ENCODE data around the gene RASSF3. TPM values are rescaled to one million over a fixed set of nuclear protein-coding genes. Genes with fewer than 3 reads are reported as not detected.

Gene RASSF3
- total RNA-seq, 1 donor from 2014 or later = 29.5 TPM

DNA sequence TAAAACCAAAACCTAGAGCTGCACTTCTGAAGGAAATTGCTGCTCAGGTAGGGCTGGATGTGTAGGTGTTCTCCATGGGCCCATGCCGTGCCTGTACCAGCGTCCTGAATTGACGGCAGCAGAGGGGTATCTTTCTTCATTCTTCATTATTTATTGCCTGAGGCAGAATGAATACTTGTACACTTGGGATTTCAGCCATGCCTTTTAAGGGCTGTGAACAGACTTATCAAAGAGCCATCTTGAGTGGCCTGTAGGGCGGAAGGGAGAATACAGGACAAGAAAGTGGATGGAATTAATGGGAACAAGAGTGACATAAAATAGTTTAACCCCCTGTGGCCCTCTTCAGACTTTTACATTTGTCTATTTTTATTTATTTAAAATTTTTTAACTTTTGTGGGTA, 61.4 kb downstream of the RASSF3 start:
- TF ChIP-seq POLR2AphosphoS5 (IDR thresholded peaks at IDR 0.05; ENCODE audit: insufficient read depth in 1 of 2, low read depth in 1 of 2) = no peak
- no peak for TF ChIP-seq CTCF (IDR thresholded peaks at IDR 0.05)
- Histone ChIP-seq H3K9me3 (no peaks in the 10 kb centered on the region), H3K36me3 (no peaks in the 10 kb centered on the region), H3K27ac (no peak overlapping the region), H3K4me3 (no peak overlapping the region), H3K4me1 (peaks cover 78% of the 10 kb centered on the region), H3K27me3 (no peaks in the 10 kb centered on the region)
- intact Hi-C loops (cut with DNase I) = no loop called here
- no peak for DNase-seq (ENCODE audit: extremely low spot score in 2 of 2)

DNA sequence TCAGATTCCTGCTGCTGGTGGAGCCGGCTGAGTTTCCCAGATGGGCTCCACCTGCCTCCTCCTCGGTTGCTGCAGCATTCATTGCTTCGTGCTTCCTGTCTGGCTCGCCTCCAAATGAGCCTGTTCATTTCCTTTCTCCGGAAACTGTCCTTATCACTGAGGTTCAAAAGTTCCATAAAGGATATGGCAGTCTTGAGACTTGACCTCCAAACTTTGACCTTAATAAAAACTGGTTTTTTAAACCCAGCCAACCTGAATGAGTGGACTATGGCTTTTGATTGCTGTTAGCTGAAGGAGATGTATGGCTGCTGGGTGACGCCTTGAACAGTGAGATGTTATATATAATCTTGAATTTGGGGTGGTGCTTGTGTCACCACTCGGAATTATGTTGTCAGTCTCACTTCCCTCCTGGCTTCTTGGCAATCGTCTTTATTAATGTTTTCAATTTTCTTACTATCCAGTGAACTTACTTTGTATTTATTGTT, 62.7 kb downstream of the RASSF3 start:
- intact Hi-C loops (cut with DNase I) = no loop called here

GRCh38 chr12:64673490-64674169, 63.3 kb downstream of the RASSF3 start:
- Histone ChIP-seq H3K27ac (peak overlapping the region; percentile 20), H3K9me3 (no peaks in the 10 kb centered on the region), H3K4me3 (no peak overlapping the region), H3K36me3 (no peaks in the 10 kb centered on the region), H3K4me1 (peaks cover 72% of the 10 kb centered on the region), H3K27me3 (no peaks in the 10 kb centered on the region)
- no peak for DNase-seq (ENCODE audit: extremely low spot score in 2 of 2)
- intact Hi-C loops (cut with DNase I) = no loop called here
- no peak for TF ChIP-seq POLR2AphosphoS5 (IDR thresholded peaks at IDR 0.05; ENCODE audit: insufficient read depth in 1 of 2, low read depth in 1 of 2)

More for the DNA sequence above, 62.7 kb downstream of the RASSF3 start:
- H3K27me3 ChIP-seq = no peaks in the 10 kb centered on the region
- H3K4me3 ChIP-seq = no peak overlapping the region
- DNase-seq (ENCODE audit: extremely low spot score in 2 of 2) = no peak
- TF ChIP-seq CTCF (IDR thresholded peaks at IDR 0.05) = no peak
- no peak for TF ChIP-seq POLR2AphosphoS5 (IDR thresholded peaks at IDR 0.05; ENCODE audit: insufficient read depth in 1 of 2, low read depth in 1 of 2)
- TF ChIP-seq POLR2A (IDR thresholded peaks at IDR 0.05) = no peak
- no peaks in the 10 kb centered on the region for H3K9me3 ChIP-seq
- peaks cover 71% of the 10 kb centered on the region for H3K4me1 ChIP-seq
- peak overlapping the region; percentile 20 for H3K27ac ChIP-seq
- H3K36me3 ChIP-seq = no peaks in the 10 kb centered on the region

DNA sequence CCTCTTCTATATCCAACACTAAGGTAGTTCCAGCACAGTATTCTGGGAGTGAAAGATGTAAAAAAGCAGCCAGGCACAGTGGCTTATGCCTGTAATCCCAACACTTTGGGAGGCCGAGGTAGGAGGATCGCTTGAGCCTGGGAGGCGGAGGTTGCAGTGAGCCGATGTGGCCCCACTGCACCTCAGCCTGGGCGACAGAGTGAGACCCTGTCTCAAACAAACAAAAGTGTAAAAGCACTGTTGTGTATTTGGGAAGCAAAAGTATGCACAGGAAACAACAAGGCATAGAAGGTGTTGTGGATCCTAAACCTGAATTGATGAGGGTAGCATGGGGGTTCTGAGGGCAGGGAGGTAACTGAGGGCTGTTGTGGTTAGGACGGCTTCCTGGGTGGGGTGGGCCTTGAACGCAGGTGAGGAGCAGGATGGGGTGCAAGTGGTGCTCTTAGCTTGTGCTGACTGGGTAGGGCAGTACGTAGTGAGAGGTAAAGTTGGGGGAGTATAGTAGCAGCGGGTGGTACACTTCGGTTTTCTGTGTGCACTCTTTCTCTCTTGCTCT, 64.2 kb downstream of the RASSF3 start:
- Histone ChIP-seq H3K4me3 (no peak overlapping the region), H3K27ac (peak overlapping the region; percentile 27), H3K9me3 (no peaks in the 10 kb centered on the region), H3K4me1 (peaks cover 75% of the 10 kb centered on the region), H3K27me3 (no peaks in the 10 kb centered on the region), H3K36me3 (no peaks in the 10 kb centered on the region)
- DNase-seq (ENCODE audit: extremely low spot score in 2 of 2) = no peak
- intact Hi-C loops (cut with DNase I) = no loop called here
- TF ChIP-seq CTCF (IDR thresholded peaks at IDR 0.05) (no peak), POLR2A (IDR thresholded peaks at IDR 0.05) (no peak), POLR2AphosphoS5 (IDR thresholded peaks at IDR 0.05; ENCODE audit: insufficient read depth in 1 of 2, low read depth in 1 of 2) (no peak)

DNA sequence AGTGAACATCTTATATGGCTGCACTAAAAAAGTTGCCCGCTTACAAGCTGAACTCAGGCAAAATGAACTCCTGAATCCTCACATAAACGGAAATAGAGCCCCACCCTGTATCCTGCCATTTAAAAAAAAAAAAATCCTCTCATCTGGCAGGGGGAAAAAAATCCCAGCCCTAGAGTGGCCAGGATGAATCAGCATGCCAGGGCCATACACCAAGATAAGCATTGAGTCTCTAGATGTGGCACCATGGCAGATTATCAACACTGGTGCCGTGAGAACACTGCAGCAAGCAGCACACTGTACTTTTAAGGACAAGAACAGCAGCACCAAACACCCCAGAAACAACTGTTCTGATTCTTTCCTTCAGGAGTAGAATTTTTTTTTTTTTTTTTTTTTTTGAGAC, 65.5 kb downstream of the RASSF3 start:
- H3K4me1 ChIP-seq = peaks cover 78% of the 10 kb centered on the region
- intact Hi-C loops (cut with DNase I) = no loop called here
- H3K27ac ChIP-seq = no peak overlapping the region
- H3K36me3 ChIP-seq = no peaks in the 10 kb centered on the region
- H3K27me3 ChIP-seq = no peaks in the 10 kb centered on the region
- H3K4me3 ChIP-seq = no peak overlapping the region
- no peak for DNase-seq (ENCODE audit: extremely low spot score in 2 of 2)
- no peaks in the 10 kb centered on the region for H3K9me3 ChIP-seq
- peak in 1 of 2 donors; percentile 40 for TF ChIP-seq POLR2AphosphoS5 (IDR thresholded peaks at IDR 0.05; ENCODE audit: insufficient read depth in 1 of 2, low read depth in 1 of 2)
- no peak for TF ChIP-seq POLR2A (IDR thresholded peaks at IDR 0.05)

DNA sequence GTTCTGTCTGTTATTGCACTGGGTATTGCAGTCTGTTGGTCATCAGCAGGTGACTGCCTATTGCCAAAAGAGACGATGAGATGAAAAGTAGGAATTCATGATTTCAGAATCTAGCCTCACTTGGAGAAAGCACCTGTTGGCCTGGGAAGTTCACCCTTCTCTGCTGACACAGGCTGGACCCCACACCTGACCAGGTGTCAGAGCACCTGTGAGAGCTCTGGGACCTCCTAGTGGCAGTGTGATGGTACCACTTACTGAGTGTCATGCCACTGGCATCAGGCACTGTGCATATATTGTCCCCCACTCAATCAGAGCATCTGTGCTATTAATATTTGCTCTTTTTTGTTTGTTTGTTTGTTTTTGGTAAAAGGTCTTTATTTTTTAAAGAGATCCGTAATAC, 68.0 kb downstream of the RASSF3 start:
- intact Hi-C loops (cut with DNase I) = no loop called here

More for the DNA sequence above, 68.0 kb downstream of the RASSF3 start:
- Histone ChIP-seq H3K36me3 (no peaks in the 10 kb centered on the region), H3K4me3 (no peak overlapping the region), H3K9me3 (no peaks in the 10 kb centered on the region), H3K27ac (no peak overlapping the region), H3K27me3 (no peaks in the 10 kb centered on the region), H3K4me1 (peaks cover 80% of the 10 kb centered on the region)
- TF ChIP-seq CTCF (IDR thresholded peaks at IDR 0.05) (no peak), POLR2A (IDR thresholded peaks at IDR 0.05) (no peak), POLR2AphosphoS5 (IDR thresholded peaks at IDR 0.05; ENCODE audit: insufficient read depth in 1 of 2, low read depth in 1 of 2) (no peak)
- DNase-seq (ENCODE audit: extremely low spot score in 2 of 2) = no peak
